Bronchial epithelial cell (primary cell): ENCODE results near the gene GPN1. TPM values are rescaled to one million over a fixed set of nuclear protein-coding genes. Genes with fewer than 3 reads are reported as not detected.
A peak's percentile ranks its signal among the peaks of the same experiment; 100 is the strongest.
"Not testable (repeated sequence)": the region's sequence is repeated elsewhere in the genome, so short reads cannot be mapped to it uniquely, and the experiment has no call there.

ENCODE experiments used
- DNase-seq: peaks from one replicate; pipeline ENCODE4 v3.0.0-alpha.2; 2010; ENCODE audit warnings: low read depth
- FAIRE-seq: peaks from 2 replicates; lab custom pipeline; 2011; peaks lifted over from hg19 to GRCh38; lab: Jason Lieb, UNC
- H3K27me3 ChIP-seq: 2 replicates; pipeline ENCODE4 v1.5.1; 2011; ENCODE audit warnings: low read length; ENCODE audit not compliant: control insufficient read depth, insufficient read depth
- H3K36me3 ChIP-seq: 2 replicates; pipeline ENCODE4 v1.5.1; 2011; ENCODE audit warnings: low read length; ENCODE audit not compliant: control insufficient read depth, insufficient read depth
- H3K4me3 ChIP-seq: 2 replicates; pipeline ENCODE4 v1.5.1; 2011; ENCODE audit warnings: mild to moderate bottlenecking, low read depth, low read length, control low read depth
- CTCF ChIP-seq: IDR thresholded peaks from 2 replicates; pipeline ENCODE4 v1.5.1; 2011; ENCODE audit warnings: mild to moderate bottlenecking, moderate library complexity, low read length, control low read depth, inconsistent platforms; ENCODE audit not compliant: insufficient read depth, severe bottlenecking
- total RNA-seq: library from RNA; depleted of rRNA; stranded (reverse); fragments of >200 nt; gene quantifications from 2 replicates; pipeline ENCODE4 v1.2.1, GENCODE V29; 2014

Gene GPN1
- total RNA-seq, 1 donor from 2014 or later: 47.9 TPM

GRCh38 chr2:27671235-27671634 is 42.4 kb downstream of the GPN1 start:
- Histone ChIP-seq H3K27me3 (no peaks in the 10 kb centered on the region), H3K36me3 (peaks cover 5% of the 10 kb centered on the region), H3K4me3 (no peak overlapping the region)
- no peak for FAIRE-seq
- DNase-seq: no peak
- no peak for TF ChIP-seq CTCF

- H3K27me3 ChIP-seq: no peaks in the 10 kb centered on the region
- FAIRE-seq: no peak
- no peak for DNase-seq
- H3K36me3 ChIP-seq: peaks cover 5% of the 10 kb centered on the region
- H3K4me3 ChIP-seq: no peak overlapping the region
- no peak for TF ChIP-seq CTCF
Observed at GRCh38 chr2:27672723-27673486, 44.1 kb downstream of the GPN1 start.

- Histone ChIP-seq H3K4me3 (no peak overlapping the region), H3K36me3 (peaks cover 5% of the 10 kb centered on the region), H3K27me3 (no peaks in the 10 kb centered on the region)
- FAIRE-seq: no peak
- DNase-seq: no peak
- no peak for TF ChIP-seq CTCF
Observed at GRCh38 chr2:27680571-27680970, 51.7 kb downstream of the GPN1 start.

GRCh38 chr2:27681841-27682240 is 53.0 kb downstream of the GPN1 start:
- Histone ChIP-seq H3K36me3 (peaks cover 5% of the 10 kb centered on the region), H3K27me3 (no peaks in the 10 kb centered on the region), H3K4me3 (no peak overlapping the region)
- FAIRE-seq: no peak
- DNase-seq: peak; percentile 42
- TF ChIP-seq CTCF: no peak

- not testable (repeated sequence) for H3K27me3 ChIP-seq, FAIRE-seq, H3K36me3 ChIP-seq, H3K4me3 ChIP-seq
- DNase-seq: peak; percentile 95
Observed at GRCh38 chr2:27682334-27682771, 53.5 kb downstream of the GPN1 start.

- peaks cover 3% of the 10 kb centered on the region for H3K36me3 ChIP-seq
- peak; percentile 91 for DNase-seq
- TF ChIP-seq CTCF: peak; percentile 89
- no peak for FAIRE-seq
- no peaks in the 10 kb centered on the region for H3K27me3 ChIP-seq
- H3K4me3 ChIP-seq: no peak overlapping the region
Observed at GRCh38 chr2:27683390-27684071, 54.7 kb downstream of the GPN1 start.

GRCh38 chr2:27685006-27685405 is 56.2 kb downstream of the GPN1 start:
- not testable (repeated sequence) for FAIRE-seq, H3K36me3 ChIP-seq

More at GRCh38 chr2:27685006-27685405, 56.2 kb downstream of the GPN1 start:
- not testable (repeated sequence) for H3K4me3 ChIP-seq, DNase-seq, H3K27me3 ChIP-seq
